A549 (cell line): Measurements from ENCODE around the gene RILPL2.

Source experiments
- ESRRA ChIP-seq: fragments of 150-350 bp; IDR thresholded peaks from 2 replicates; pipeline ENCODE4 v1.6.1; 2014; ENCODE audit warnings: mild to moderate bottlenecking, low read length, borderline replicate concordance
- MAZ ChIP-seq: fragments of 150-350 bp; IDR thresholded peaks from 2 replicates; pipeline ENCODE4 v1.6.1; 2014; ENCODE audit warnings: antibody characterized with exemption, low read depth, low read length, borderline replicate concordance
- MYC ChIP-seq: IDR thresholded peaks from 2 replicates; pipeline ENCODE4 v1.6.1; 2012; ENCODE audit warnings: mild to moderate bottlenecking, inconsistent platforms, low read length, improper control_type of control experiment, borderline replicate concordance
- POLR2A ChIP-seq: IDR thresholded peaks from 2 replicates; pipeline ENCODE4 v1.6.1; 2012; ENCODE audit warnings: mild to moderate bottlenecking, low read length
- TF ChIP-seq, protein P1 (sequence below): fragments of >200 bp; sonication (Bioruptor Twin); formaldehyde crosslinking; IDR thresholded peaks from 3 replicates; pipeline ENCODE4 v1.5.1; 2016

DNA sequence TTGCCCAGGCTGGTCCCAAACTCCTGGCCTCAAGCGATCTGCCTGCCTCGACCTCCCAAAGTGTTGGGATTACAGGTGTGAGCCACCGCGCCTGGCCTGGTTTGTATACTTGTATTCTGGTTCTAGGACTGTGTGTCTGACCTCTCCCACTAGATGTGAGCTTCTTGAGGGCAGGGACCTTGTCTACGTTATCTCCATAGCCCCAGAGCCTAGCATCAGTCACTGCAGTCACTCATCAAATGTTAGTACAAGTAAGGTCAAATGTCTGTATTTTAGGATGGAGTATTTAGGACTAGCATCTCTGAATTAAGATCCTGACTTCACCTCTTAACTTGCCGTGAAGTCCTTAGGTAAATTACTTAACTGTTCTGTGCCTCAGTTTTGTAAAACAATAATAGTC lies 2.9 kb downstream of the RILPL2 start:
- no peak for TF ChIP-seq POLR2A
- TF ChIP-seq, protein P1, sequence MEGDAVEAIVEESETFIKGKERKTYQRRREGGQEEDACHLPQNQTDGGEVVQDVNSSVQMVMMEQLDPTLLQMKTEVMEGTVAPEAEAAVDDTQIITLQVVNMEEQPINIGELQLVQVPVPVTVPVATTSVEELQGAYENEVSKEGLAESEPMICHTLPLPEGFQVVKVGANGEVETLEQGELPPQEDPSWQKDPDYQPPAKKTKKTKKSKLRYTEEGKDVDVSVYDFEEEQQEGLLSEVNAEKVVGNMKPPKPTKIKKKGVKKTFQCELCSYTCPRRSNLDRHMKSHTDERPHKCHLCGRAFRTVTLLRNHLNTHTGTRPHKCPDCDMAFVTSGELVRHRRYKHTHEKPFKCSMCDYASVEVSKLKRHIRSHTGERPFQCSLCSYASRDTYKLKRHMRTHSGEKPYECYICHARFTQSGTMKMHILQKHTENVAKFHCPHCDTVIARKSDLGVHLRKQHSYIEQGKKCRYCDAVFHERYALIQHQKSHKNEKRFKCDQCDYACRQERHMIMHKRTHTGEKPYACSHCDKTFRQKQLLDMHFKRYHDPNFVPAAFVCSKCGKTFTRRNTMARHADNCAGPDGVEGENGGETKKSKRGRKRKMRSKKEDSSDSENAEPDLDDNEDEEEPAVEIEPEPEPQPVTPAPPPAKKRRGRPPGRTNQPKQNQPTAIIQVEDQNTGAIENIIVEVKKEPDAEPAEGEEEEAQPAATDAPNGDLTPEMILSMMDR: no peak
- no peak for TF ChIP-seq ESRRA
- TF ChIP-seq MAZ: no peak
- no peak for TF ChIP-seq MYC
